Neural cell (in vitro differentiated cells): ENCODE data around the gene USP30. TPM values are rescaled to one million over a fixed set of nuclear protein-coding genes. Genes with fewer than 3 reads are reported as not detected.
"Not testable (repeated sequence)": the region's sequence is repeated elsewhere in the genome, so short reads cannot be mapped to it uniquely, and the experiment has no call there.

Experiments used
- H2AFZ ChIP-seq: fragments of 200-600, 300-800 bp; sonication (generic), shearing (Covaris generic); 2 replicates; pipeline ENCODE4 v1.6.0; 2014; ENCODE audit warnings: low read depth, mild to moderate bottlenecking, antibody characterized with exemption, low read length, moderate library complexity
- H3F3A ChIP-seq: fragments of 200-600 bp; shearing (Covaris generic); 2 replicates; pipeline ENCODE4 v1.6.1; 2016; ENCODE audit warnings: mild to moderate bottlenecking, moderate library complexity, mixed read lengths, antibody characterized with exemption, low read length; ENCODE audit not compliant: insufficient read depth, poor library complexity, severe bottlenecking
- H3K27ac ChIP-seq: fragments of 200-600, 300-800 bp; sonication (generic), shearing (Covaris generic); 2 replicates; pipeline ENCODE4 v1.5.1; 2014; ENCODE audit warnings: mild to moderate bottlenecking, low read length, moderate library complexity
- H3K27me3 ChIP-seq: fragments of 300-800, 200-600 bp; sonication (generic), shearing (Covaris generic); 2 replicates; pipeline ENCODE4 v1.6.0; 2014; ENCODE audit warnings: mild to moderate bottlenecking, low read depth, low read length, moderate library complexity; ENCODE audit not compliant: insufficient read depth
- H3K36me3 ChIP-seq: fragments of 300-800, 200-600 bp; sonication (generic), shearing (Covaris generic); 2 replicates; pipeline ENCODE4 v1.5.1; 2014; ENCODE audit warnings: mild to moderate bottlenecking, antibody characterized with exemption, low read length, moderate library complexity; ENCODE audit not compliant: insufficient read depth
- H3K4me2 ChIP-seq: fragments of 300-800, 200-600 bp; sonication (generic), shearing (Covaris generic); 2 replicates; pipeline ENCODE4 v1.6.0; 2014; ENCODE audit warnings: mild to moderate bottlenecking, low read length
- H3K4me3 ChIP-seq: fragments of 300-800, 200-600 bp; sonication (generic), shearing (Covaris generic); 2 replicates; pipeline ENCODE4 v1.5.1; 2014; ENCODE audit warnings: mild to moderate bottlenecking, low read length, moderate library complexity
- H3K79me2 ChIP-seq: fragments of 200-600 bp; shearing (Covaris generic); replicated peaks from 2 replicates; pipeline ENCODE4 v1.6.0; 2014; ENCODE audit warnings: mild to moderate bottlenecking, low read length, moderate library complexity; ENCODE audit not compliant: insufficient read depth
- H3K9ac ChIP-seq: fragments of 300-800, 200-600 bp; sonication (generic), shearing (Covaris generic); 2 replicates; pipeline ENCODE4 v1.6.1; 2016; ENCODE audit warnings: mild to moderate bottlenecking, low read length, mixed read lengths
- H3K9me2 ChIP-seq: fragments of 200-600 bp; shearing (Covaris generic); 2 replicates; pipeline ENCODE4 v1.6.1; 2016; ENCODE audit warnings: mild to moderate bottlenecking, low read length, mixed read lengths; ENCODE audit not compliant: insufficient read depth
- H3K9me3 ChIP-seq: fragments of 200-600, 300-800 bp; sonication (generic), shearing (Covaris generic); 2 replicates; pipeline ENCODE4 v1.6.1; 2016; ENCODE audit warnings: mild to moderate bottlenecking, mixed run types, low read length, moderate library complexity, mixed read lengths
- H4K20me1 ChIP-seq: fragments of 200-600 bp; shearing (Covaris generic); 2 replicates; pipeline ENCODE4 v1.6.1; 2016; ENCODE audit warnings: mild to moderate bottlenecking, mixed run types; ENCODE audit not compliant: insufficient read depth
- EP300 ChIP-seq: fragments of 450-650 bp; conservative IDR thresholded peaks from 2 replicates; pipeline ENCODE4 v1.6.1; 2014; ENCODE audit warnings: antibody characterized with exemption, mild to moderate bottlenecking, moderate library complexity; ENCODE audit not compliant: poor library complexity, severe bottlenecking
- EZH2 ChIP-seq: fragments of 200-600, 300-800 bp; shearing (Covaris generic), sonication (generic); IDR thresholded peaks from 2 replicates; pipeline ENCODE4 v1.6.1; 2014; ENCODE audit warnings: antibody characterized with exemption, low read length, borderline replicate concordance, mild to moderate bottlenecking; ENCODE audit not compliant: insufficient read depth, poor library complexity, severe bottlenecking
- MXI1 ChIP-seq: fragments of 450-650 bp; conservative IDR thresholded peaks from 2 replicates; pipeline ENCODE4 v1.6.1; 2014; ENCODE audit warnings: antibody characterized with exemption, mild to moderate bottlenecking; ENCODE audit not compliant: poor library complexity, severe bottlenecking
- POLR2AphosphoS5 ChIP-seq: IDR thresholded peaks from 2 replicates; pipeline ENCODE4 v1.6.1; 2012
- RAD21 ChIP-seq: fragments of 450-650 bp; conservative IDR thresholded peaks from 2 replicates; pipeline ENCODE4 v1.6.1; 2014; ENCODE audit warnings: antibody characterized with exemption, mild to moderate bottlenecking, moderate library complexity
- SMC3 ChIP-seq: fragments of 450-650 bp; conservative IDR thresholded peaks from 2 replicates; pipeline ENCODE4 v1.6.1; 2014; ENCODE audit warnings: antibody characterized with exemption, mild to moderate bottlenecking, moderate library complexity; ENCODE audit not compliant: poor library complexity
- TAF1 ChIP-seq: IDR thresholded peaks from 2 replicates; pipeline ENCODE4 v1.6.1; 2012; ENCODE audit warnings: low read depth
- polyA plus RNA-seq: library from polyadenylated mRNA; depleted of rRNA; stranded (reverse); fragments of >200 nt; gene quantifications from 2 replicates; pipeline ENCODE4 v1.2.3, GENCODE V29; 2014
- TF ChIP-seq, protein P1 (sequence below): fragments of 450-650 bp; IDR thresholded peaks from 2 replicates; pipeline ENCODE4 v1.5.1; 2014; ENCODE audit warnings: antibody characterized with exemption, mild to moderate bottlenecking, moderate library complexity; ENCODE audit not compliant: poor library complexity, severe bottlenecking
- TF ChIP-seq, protein P2 (sequence below): IDR thresholded peaks from 2 replicates; pipeline ENCODE4 v1.6.1; 2012; ENCODE audit warnings: borderline replicate concordance

The USP30 gene
- polyA plus RNA-seq, 1 donor from 2014 or later = 37.2 TPM

DNA sequence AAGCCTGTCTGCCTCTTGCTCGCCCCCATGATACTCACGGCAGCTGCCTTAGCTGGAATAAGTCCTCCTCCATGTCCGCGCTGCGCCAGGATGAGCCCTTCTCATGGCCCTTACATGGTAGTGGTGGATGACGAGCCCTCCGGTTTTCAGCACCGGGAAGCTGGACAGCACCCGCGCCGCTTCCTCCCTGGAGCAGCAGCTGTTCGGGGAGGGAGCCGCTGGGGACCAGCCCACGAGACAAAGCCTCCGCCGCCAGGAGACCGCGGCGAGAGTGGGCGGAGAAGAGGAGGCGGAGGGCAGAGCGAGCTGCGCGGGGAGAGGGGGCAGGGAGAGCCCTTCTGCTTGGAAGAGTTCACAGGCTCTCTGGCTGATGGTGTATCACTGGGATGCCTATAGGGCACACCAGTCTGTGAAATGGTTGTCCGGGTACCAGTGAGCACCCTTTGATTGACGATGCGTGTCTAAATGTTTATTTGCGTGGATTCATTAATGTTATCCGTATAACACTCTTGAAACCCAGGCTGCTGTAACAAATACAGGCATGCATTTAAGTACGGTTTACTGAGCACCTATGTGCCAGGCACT, 31.5 kb upstream of the USP30 start, which contains the start of gene SVOP:
TSS of gene SVOP (minus strand) at position 273 of the 585 bp plus-strand sequence. CDS start at position 73, 200 bp downstream.
- Histone ChIP-seq H3K4me2 (peak within 1 kb of the TSS; percentile 93), H4K20me1 (no peaks in the 10 kb centered on the region), H3K36me3 (no peaks in the 10 kb centered on the region), H3K27ac (peak within 1 kb of the TSS; percentile 91), H3K9me3 (no peaks in the 10 kb centered on the region), H3K9ac (peak within 1 kb of the TSS; percentile 93), H3K79me2 (peaks cover 33% of the 10 kb centered on the region), H3K27me3 (no peaks in the 10 kb centered on the region), H3K9me2 (no peaks in the 10 kb centered on the region), H3F3A (no peaks in the 10 kb centered on the region), H2AFZ (peak within 1 kb of the TSS; percentile 88), H3K4me3 (peak within 1 kb of the TSS; percentile 72)
- TF ChIP-seq, protein P1, sequence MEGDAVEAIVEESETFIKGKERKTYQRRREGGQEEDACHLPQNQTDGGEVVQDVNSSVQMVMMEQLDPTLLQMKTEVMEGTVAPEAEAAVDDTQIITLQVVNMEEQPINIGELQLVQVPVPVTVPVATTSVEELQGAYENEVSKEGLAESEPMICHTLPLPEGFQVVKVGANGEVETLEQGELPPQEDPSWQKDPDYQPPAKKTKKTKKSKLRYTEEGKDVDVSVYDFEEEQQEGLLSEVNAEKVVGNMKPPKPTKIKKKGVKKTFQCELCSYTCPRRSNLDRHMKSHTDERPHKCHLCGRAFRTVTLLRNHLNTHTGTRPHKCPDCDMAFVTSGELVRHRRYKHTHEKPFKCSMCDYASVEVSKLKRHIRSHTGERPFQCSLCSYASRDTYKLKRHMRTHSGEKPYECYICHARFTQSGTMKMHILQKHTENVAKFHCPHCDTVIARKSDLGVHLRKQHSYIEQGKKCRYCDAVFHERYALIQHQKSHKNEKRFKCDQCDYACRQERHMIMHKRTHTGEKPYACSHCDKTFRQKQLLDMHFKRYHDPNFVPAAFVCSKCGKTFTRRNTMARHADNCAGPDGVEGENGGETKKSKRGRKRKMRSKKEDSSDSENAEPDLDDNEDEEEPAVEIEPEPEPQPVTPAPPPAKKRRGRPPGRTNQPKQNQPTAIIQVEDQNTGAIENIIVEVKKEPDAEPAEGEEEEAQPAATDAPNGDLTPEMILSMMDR = peak; percentile 34
- TF ChIP-seq RAD21 (peak; percentile 42), SMC3 (peak; percentile 47), EZH2 (no peak), TAF1 (peak; percentile 90), MXI1 (peak; percentile 69), EP300 (peak; percentile 35), POLR2AphosphoS5 (peak; percentile 89)
- TF ChIP-seq, protein P2, sequence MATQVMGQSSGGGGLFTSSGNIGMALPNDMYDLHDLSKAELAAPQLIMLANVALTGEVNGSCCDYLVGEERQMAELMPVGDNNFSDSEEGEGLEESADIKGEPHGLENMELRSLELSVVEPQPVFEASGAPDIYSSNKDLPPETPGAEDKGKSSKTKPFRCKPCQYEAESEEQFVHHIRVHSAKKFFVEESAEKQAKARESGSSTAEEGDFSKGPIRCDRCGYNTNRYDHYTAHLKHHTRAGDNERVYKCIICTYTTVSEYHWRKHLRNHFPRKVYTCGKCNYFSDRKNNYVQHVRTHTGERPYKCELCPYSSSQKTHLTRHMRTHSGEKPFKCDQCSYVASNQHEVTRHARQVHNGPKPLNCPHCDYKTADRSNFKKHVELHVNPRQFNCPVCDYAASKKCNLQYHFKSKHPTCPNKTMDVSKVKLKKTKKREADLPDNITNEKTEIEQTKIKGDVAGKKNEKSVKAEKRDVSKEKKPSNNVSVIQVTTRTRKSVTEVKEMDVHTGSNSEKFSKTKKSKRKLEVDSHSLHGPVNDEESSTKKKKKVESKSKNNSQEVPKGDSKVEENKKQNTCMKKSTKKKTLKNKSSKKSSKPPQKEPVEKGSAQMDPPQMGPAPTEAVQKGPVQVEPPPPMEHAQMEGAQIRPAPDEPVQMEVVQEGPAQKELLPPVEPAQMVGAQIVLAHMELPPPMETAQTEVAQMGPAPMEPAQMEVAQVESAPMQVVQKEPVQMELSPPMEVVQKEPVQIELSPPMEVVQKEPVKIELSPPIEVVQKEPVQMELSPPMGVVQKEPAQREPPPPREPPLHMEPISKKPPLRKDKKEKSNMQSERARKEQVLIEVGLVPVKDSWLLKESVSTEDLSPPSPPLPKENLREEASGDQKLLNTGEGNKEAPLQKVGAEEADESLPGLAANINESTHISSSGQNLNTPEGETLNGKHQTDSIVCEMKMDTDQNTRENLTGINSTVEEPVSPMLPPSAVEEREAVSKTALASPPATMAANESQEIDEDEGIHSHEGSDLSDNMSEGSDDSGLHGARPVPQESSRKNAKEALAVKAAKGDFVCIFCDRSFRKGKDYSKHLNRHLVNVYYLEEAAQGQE = peak; percentile 98

DNA sequence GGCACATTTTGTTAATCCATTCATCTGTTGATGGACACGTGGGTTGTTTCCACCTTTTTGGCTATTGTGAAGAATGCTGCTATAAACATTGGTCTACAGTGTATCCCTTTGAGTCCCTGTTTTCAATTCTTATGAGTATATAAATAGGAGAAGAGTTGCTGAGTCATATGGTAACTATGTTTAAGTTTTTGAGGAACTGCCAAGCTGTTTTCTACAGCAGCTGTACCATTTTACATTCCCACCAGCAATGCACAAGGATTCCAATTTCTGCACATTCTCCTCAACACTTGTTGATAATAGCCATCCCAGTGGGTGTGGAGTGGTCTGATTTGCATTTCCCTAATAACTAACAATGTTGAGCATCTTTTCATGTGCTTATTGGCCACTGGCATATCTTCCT, 24.6 kb upstream of the USP30 start:
- H3K9ac ChIP-seq = no peak overlapping the region
- H3K79me2 ChIP-seq = no peaks in the 10 kb centered on the region
- H3F3A ChIP-seq = no peaks in the 10 kb centered on the region
- no peak overlapping the region for H3K4me3 ChIP-seq
- H3K9me2 ChIP-seq = no peaks in the 10 kb centered on the region
- TF ChIP-seq POLR2AphosphoS5 (no peak), TAF1 (no peak), SMC3 (no peak), EZH2 (no peak), MXI1 (no peak), EP300 (no peak), RAD21 (no peak)
- TF ChIP-seq, protein P2 = no peak
- TF ChIP-seq, protein P1 = no peak
- no peak overlapping the region for H3K4me2 ChIP-seq
- H2AFZ ChIP-seq = no peak overlapping the region
- peaks cover 2% of the 10 kb centered on the region for H3K27me3 ChIP-seq
- no peaks in the 10 kb centered on the region for H3K36me3 ChIP-seq
- H4K20me1 ChIP-seq = no peaks in the 10 kb centered on the region
- no peak overlapping the region for H3K27ac ChIP-seq
- no peaks in the 10 kb centered on the region for H3K9me3 ChIP-seq

DNA sequence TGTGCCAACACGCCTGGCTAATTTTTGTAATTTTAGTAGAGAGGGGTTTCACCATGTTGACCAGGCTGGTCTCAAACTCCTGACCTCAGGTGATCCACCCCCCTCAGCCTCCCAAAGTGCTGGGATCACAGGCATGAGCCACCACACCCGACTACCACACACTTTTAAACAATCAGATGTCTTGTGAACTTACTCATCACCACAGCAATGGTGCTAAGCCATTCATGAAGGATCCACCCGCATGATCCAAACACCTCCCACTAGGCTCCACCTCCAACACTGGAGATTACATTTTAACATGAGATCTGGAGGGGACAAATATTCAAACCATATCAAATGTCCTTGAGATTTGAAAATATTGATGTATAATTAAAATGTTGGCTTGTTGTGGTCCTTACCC, 23.8 kb upstream of the USP30 start:
- H3F3A ChIP-seq, H3K9me3 ChIP-seq, H3K4me2 ChIP-seq, H3K4me3 ChIP-seq, H2AFZ ChIP-seq, H3K27me3 ChIP-seq, H3K9me2 ChIP-seq, H3K27ac ChIP-seq, H3K79me2 ChIP-seq, H3K9ac ChIP-seq, H4K20me1 ChIP-seq, H3K36me3 ChIP-seq: not testable (repeated sequence)
